HG03097 (cell line): Measurements from ENCODE around the gene BORCS6.

Experiments
- ATAC-seq: cut with Tn5 transposase; IDR thresholded peaks from one replicate; pipeline ENCODE4 v1.9.1; 2021; ENCODE audit not compliant: unreplicated experiment, low FRiP score

Gene BORCS6

DNA sequence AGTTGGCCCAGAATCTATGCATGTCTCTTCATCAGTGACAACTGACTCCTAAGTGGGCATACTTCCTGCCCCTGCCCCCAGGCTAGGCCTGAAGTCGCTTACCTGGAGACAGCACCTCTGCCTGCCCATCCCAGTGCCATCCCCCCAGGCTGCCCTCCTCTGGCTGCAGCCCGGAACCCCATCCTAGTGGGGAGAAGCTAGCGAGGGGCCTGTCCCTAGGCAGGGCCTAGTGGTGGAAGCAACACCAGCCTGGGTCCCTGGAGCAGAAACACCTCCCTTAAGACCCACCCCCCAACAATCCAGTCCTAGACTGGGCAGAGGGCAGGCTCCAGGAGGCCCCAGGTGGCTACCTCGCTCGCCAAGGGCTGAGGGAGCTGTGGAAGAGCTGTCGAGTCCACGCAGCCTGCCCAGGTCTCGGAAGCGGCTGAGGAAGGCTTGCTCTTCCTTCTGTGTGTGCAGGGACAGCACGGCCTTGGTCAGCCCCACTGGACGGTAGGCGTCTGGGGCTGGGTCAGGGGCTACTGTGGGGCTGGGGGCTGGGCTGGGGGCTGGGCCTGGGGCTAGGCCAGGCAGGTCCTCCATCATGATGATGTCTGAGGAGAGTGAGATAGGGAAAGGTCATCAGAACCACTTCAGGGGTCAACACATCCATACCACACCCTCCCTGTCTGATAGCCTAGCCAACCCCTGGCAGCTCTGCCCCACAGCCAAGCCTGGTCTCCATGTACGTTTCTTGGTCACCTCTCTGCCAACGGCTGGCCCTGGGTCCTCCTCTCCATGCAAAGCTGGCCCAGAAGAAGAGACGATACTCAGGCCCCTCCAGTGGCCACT lies 45.4 kb downstream of the BORCS6 start:
- ATAC-seq = no peak

DNA sequence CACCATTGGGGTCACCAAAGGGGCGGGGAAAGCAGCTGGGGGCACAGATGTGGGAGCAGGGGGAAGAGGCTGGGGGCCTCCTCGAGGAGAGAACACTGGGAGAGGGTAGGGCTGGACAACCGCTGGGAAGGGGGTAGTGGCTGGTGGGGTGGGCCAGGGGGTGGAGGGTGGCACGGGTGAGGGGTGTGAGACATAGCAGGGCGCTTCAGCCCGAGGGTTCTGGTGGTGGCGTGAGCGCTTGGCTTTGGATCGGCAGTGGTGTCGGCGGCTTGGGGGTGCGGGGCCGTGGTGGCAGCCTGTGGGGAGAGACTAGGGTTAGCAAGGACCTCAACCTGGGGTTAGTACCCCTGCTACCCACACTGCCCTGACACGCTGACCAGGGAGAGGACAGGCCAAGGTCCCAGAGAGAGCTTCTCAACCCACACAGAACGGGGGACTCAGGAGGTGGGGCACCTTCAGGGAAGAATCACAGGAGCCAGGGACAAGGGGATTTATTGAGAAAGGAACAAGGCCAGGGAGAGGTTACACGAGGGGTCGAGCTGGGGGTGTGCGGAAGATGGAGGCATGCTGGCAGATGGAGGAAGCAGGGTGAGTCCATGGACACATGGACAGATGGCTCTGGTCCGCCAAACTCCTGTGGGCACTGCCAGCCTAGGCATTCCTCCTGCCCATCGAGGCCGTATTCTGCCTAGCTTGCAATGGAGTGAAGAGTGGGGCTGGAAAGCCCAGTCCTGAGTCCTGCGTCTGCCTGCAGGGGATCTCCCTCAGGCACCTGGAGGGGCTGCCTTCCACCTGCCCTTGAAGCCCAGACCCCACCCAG lies 46.2 kb downstream of the BORCS6 start:
- ATAC-seq = no peak

DNA sequence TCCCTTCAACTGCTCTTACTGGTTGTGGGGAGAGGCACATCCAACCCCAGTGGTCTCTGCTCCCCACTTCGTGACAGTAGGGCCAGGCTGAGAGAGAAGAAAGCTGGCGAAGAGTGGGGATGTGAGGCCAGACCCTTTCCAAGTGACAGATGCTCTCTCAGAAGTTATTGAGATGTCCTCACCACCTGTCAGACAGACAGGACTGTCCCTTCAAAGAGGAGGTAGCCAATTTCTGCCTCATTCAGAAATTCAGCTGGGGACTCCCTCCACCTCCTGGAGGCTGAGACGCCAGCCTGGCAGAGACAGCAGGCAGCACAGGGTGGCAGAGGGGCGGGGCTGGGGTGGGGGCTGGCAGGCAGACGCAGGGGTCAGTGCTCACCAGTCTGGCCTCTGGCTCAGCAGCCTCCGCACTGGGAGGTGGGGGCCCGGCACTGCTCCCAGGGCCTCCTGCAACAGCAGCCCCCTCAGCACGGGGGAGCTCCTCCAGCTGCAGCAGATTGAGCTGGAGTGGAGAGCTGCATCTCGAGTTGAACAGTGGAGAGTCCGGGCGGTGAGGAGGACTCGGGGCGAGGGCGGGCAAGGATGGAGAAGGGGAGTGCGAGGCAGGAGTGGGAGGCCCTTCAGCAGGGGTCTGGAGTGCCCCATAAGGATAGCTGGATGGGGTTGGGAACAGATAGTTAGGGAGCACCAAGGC lies 46.9 kb downstream of the BORCS6 start:
- no peak for ATAC-seq

DNA sequence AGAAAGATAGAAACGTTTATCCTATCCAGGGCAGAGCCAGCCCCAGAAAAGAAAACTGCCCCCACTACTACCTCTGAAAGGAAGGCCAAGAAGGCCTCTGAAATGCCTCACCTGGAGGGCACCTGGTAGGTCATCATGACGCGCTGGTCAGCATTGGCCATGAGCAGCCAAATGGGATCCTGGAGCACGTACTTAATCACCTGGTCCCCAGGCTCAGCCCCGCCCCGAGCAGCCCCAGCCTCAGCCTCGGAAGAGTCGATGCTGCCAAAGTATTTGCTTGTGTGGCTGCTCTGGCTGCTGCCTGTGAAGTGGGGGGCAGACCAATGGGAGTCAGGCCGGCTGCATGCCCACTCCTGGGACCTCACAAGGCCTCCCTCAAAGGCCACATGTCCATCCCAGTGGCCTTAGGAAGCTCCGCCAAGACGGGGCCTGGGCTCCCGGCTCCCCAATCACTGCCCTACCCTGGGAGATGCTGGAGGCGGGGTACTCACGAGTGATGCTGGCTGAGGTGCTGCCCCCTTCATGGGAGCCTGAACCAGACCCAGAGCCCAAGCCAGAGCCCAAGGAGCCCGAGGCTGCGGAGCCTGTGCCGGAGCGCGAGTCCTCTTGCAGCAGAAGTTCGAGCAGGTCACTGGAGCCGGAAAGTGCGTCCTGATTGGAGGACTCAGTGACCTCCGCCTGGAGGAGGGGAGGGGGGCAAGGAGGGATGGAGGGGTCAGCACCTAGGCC lies 47.7 kb downstream of the BORCS6 start:
- no peak for ATAC-seq

DNA sequence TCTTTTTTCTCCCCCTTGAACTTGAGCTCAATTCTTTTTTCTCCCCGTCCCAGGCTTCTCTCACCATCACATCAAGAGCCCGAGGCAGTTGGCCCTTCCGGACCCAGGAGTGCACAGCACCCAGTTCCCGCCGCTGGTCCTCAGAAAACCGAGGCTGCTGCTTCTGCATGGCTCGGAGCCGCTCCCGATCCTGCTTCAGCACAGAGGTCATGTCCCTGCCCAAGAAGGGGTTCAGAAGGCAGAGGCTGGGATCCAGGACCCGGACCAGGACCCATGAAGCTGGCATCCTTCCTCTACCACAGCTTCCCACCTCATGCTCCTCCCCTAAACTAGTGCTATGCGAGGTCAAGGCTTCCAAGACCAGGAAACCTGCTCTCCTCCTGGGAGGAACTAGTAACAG lies 48.2 kb downstream of the BORCS6 start:
- no peak for ATAC-seq

DNA sequence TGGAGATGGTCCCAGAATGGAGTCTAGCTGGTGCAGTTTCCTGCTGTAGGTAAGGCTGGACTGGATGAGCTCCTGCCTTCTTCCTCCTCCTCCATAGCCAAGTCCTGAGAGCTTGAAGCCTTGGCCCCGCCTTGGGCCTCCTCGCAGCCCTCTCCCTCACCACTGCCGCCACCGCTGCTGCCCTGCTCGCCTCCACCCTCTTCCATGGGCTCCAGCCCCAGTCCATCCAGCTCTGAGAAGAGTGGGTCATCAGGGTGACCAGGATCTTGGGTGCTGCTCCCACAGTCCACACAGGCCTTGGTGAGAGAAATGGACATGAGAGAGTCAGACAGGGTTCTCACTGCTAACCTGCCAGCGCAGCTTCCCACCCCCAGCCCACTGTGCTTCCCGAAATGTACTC lies 48.9 kb downstream of the BORCS6 start:
- ATAC-seq = no peak

DNA sequence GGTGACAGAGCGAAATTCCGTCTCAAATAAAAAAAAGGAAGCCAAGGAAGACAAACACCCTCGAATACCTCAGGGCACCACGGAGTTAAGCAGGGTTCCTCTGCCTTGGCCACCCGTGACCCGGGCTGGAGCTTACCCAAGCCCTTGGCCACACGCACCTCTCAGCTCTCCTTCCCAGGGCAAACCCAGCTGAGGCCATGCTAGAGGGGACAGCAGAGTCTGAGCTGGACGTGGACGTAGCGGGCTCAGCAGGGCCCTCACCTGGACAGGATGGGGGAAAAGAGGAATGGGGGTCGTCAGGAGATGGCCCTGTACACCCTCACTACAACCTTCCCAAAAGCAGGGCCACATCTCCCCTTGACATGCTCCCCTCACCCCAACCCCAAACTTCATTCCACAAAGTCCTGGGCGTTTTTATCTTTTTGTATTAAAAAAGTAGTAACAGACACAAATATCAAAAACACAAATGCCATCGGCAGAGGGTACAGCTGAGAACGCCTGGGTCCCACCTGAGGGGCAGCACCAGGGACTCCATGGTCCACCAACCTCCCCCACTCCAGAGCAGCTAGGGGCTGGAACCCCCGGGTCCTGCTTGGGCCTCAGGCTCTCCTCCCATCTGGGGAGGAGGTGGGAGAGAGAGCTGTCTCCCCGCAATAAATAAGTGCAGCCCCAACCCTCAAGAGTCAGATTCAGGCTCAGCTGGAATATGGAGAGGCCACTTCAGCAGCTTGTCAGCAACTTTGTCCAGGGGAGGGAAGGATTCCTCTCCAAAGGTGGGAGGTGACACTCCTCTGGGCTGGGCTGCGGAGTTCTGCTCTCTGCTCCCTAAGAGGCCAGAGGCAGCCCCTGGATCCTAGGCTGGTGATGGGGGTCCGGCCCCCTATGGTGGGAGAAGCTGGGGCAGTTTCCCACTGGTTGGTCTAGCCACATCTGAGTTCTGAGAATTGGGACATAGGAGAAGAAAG lies 49.6 kb downstream of the BORCS6 start:
- ATAC-seq = no peak

DNA sequence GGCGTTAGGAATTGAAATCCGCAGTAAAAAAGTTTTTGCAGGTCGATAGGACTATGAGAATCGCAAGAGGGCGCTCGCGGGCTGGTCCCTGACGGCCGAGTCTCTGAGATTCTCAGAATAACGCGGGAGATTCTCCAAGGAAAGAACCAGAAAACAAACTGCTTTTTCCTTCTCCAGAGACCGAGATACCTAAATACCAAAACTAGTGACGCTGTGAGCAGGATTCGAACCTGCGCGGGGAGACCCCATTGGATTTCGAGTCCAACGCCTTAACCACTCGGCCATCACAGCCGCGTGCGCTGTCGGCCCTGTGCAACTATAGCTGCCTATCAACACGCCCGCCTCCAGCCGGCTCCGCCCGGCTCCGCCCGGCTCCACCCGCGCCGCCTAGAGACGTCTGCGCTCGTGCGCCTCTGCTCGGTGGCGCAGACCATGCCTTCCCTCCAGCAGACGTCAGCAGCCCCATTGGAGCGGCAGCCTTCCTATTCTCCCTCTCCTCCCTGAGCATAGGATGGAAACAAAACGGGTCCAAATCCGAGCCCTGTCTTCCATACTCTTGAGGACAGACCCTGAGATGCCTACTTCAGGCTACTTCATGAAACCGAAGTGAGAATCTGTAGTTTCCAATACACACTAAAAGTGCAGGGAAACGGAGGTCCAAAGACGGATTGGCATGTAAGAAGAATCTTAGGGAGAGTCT lies 51.2 kb downstream of the BORCS6 start:
- ATAC-seq = peak; percentile 81

DNA sequence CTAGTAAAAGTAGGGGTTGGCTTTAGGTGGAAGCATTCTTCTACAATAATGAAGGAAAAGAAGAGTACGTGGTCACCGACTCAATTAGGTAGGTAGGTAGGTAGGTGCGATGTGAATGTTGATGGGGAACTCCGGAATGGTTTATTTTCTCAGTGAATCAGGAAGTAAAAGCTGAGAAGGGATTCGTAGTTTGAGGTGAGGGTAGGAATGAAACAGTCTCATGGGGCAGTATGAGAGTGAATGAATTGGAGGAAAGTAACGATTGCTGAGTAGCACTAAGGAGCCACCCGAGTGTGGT lies 51.7 kb downstream of the BORCS6 start:
- no peak for ATAC-seq
